ENCODE results near the gene RUNX1.

GRCh38 chr21:34877485-34878128 lies 171.5 kb downstream of the RUNX1 start:
- TF ChIP-seq CTCF (IDR thresholded peaks at IDR 0.05) (no peak), POLR2A (IDR thresholded peaks at IDR 0.05) (no peak)
